Panc1 (cell line): Measurements from ENCODE around the gene NRCAM.

Source experiments
- CTCF ChIP-seq: fragments of 450-650 bp; IDR thresholded peaks from 2 replicates; pipeline ENCODE4 v1.5.1; 2017; ENCODE audit warnings: mild to moderate bottlenecking
- POLR2AphosphoS5 ChIP-seq: IDR thresholded peaks from 2 replicates; pipeline ENCODE4 v1.6.1; 2012; ENCODE audit warnings: mild to moderate bottlenecking, low read depth, low read length, moderate library complexity
- REST ChIP-seq, 2 experiments: IDR thresholded peaks; 2 replicates each; pipeline ENCODE4 v1.6.1; 2011 to 2012; ENCODE audit warnings: low read depth in 2 of 2, control low read depth in 1 of 2, low read length in 1 of 2, mild to moderate bottlenecking in 1 of 2, moderate library complexity in 1 of 2; ENCODE audit not compliant: insufficient read depth in 1 of 2
- SIN3A ChIP-seq: IDR thresholded peaks from 2 replicates; pipeline ENCODE4 v1.6.1; 2012; ENCODE audit warnings: low read depth, mild to moderate bottlenecking, low read length, moderate library complexity, borderline replicate concordance; ENCODE audit not compliant: insufficient read depth

- TF ChIP-seq POLR2AphosphoS5: no peak
- no peak for TF ChIP-seq CTCF
- TF ChIP-seq SIN3A: no peak
- TF ChIP-seq REST (IDR thresholded peaks at IDR 0.05; ENCODE audit: insufficient read depth in 1 of 2, low read depth in 2 of 2, low read length in 1 of 2): no peak
Measured at GRCh38 chr7:108396080-108396479, 60.2 kb downstream of the NRCAM start.
